ENCODE measurements around the gene INO80B.

- no peak for TF ChIP-seq POLR2AphosphoS5 (IDR thresholded peaks at IDR 0.05; ENCODE audit: low read depth, low read length)
- no peak for TF ChIP-seq CTCF (IDR thresholded peaks at IDR 0.05)
Measured at GRCh38 chr2:74462786-74463105, 7.9 kb downstream of the INO80B start.
